Suprapubic skin (tissue), 4 donors: ENCODE results near the gene SPINK14. TPM values are rescaled to one million over a fixed set of nuclear protein-coding genes. Genes with fewer than 3 reads are reported as not detected.

Experiments
- DNase-seq, 2 donors: peaks; one replicate each; pipeline ENCODE4 v3.0.0-alpha.2; 2019; ENCODE audit warnings: low spot score in 2 of 2
- H3K27ac ChIP-seq: fragments of 200-600 bp; sonication (generic); one replicate; pipeline ENCODE4 v1.5.1; 2019
- H3K27me3 ChIP-seq: fragments of 200-600 bp; sonication (generic); one replicate; pipeline ENCODE4 v1.5.1; 2019
- H3K36me3 ChIP-seq: fragments of 200-600 bp; sonication (generic); one replicate; pipeline ENCODE4 v1.5.1; 2019
- H3K4me1 ChIP-seq: fragments of 200-600 bp; sonication (generic); one replicate; pipeline ENCODE4 v1.5.1; 2019
- H3K4me3 ChIP-seq: fragments of 200-600 bp; sonication (generic); one replicate; pipeline ENCODE4 v1.5.1; 2019; ENCODE audit warnings: mild to moderate bottlenecking
- H3K9me3 ChIP-seq: fragments of 200-600 bp; sonication (generic); one replicate; pipeline ENCODE4 v1.5.1; 2019
- EP300 ChIP-seq: sonication (generic); formaldehyde crosslinking; IDR thresholded peaks from one replicate; pipeline ENCODE4 v1.6.1; 2017; ENCODE audit warnings: antibody characterized with exemption
- POLR2A ChIP-seq, 2 donors: fragments of 450-650 bp; IDR thresholded peaks; one replicate each; pipeline ENCODE4 v1.6.1; 2017; ENCODE audit warnings: antibody characterized with exemption in 2 of 2, mild to moderate bottlenecking in 2 of 2, moderate library complexity in 2 of 2
- POLR2AphosphoS5 ChIP-seq, 3 donors: sonication (generic); formaldehyde crosslinking; IDR thresholded peaks; one replicate each; pipeline ENCODE4 v1.6.1; 2017; ENCODE audit warnings: antibody characterized with exemption in 3 of 3
- WGBS: methylation state at CpG from one replicate; pipeline ENCODE4 v1.1.5; 2018; 5-methylcytosine and 5-hydroxymethylcytosine counted together
- total RNA-seq, 4 donors: library from RNA; depleted of rRNA; stranded (reverse); fragments of >200 nt; gene quantifications; one replicate each; pipeline ENCODE4 v1.1.0, GENCODE V29; 2016
- TF ChIP-seq, protein P1 (sequence below), 2 donors: fragments of 200-600 bp in 1 of 2; fragments of 450-650 bp in 1 of 2; sonication (generic) in 1 of 2; IDR thresholded peaks; one replicate each; pipeline ENCODE4 v1.5.1; 2016 to 2019; ENCODE audit warnings: antibody characterized with exemption in 2 of 2, mild to moderate bottlenecking in 1 of 2, moderate library complexity in 1 of 2

The SPINK14 gene
- total RNA-seq, 4 donors from 2014 or later = not detected

DNA sequence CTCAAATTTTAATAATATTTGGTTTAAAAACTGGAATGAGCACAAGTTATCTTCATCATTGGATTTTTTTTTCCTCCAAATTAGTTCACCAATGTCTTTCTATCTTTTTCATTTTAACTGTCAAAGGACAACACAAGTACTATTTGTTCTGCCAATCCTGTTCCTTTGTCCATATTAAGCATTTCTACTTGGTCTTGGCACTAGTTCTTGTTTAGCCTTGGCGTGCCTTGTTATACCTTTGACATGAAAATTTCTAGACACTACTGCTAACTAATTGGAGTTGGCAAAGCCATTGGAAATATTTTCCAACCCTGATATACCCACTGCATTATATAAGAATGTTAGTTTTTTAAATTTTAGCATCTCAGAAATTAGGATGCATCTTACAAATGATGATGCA, 38.3 kb downstream of the SPINK14 start:
- Histone ChIP-seq H3K36me3 (no peaks in the 10 kb centered on the region), H3K27ac (no peak overlapping the region), H3K9me3 (no peaks in the 10 kb centered on the region), H3K4me1 (peaks cover 2% of the 10 kb centered on the region), H3K27me3 (no peaks in the 10 kb centered on the region), H3K4me3 (no peak overlapping the region)
- 45% methylated on average over 1 of the region's 1 CpG for WGBS
- no peak for DNase-seq
- no peak for TF ChIP-seq EP300
- TF ChIP-seq, protein P1, sequence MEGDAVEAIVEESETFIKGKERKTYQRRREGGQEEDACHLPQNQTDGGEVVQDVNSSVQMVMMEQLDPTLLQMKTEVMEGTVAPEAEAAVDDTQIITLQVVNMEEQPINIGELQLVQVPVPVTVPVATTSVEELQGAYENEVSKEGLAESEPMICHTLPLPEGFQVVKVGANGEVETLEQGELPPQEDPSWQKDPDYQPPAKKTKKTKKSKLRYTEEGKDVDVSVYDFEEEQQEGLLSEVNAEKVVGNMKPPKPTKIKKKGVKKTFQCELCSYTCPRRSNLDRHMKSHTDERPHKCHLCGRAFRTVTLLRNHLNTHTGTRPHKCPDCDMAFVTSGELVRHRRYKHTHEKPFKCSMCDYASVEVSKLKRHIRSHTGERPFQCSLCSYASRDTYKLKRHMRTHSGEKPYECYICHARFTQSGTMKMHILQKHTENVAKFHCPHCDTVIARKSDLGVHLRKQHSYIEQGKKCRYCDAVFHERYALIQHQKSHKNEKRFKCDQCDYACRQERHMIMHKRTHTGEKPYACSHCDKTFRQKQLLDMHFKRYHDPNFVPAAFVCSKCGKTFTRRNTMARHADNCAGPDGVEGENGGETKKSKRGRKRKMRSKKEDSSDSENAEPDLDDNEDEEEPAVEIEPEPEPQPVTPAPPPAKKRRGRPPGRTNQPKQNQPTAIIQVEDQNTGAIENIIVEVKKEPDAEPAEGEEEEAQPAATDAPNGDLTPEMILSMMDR (IDR thresholded peaks at IDR 0.05) = no peak

DNA sequence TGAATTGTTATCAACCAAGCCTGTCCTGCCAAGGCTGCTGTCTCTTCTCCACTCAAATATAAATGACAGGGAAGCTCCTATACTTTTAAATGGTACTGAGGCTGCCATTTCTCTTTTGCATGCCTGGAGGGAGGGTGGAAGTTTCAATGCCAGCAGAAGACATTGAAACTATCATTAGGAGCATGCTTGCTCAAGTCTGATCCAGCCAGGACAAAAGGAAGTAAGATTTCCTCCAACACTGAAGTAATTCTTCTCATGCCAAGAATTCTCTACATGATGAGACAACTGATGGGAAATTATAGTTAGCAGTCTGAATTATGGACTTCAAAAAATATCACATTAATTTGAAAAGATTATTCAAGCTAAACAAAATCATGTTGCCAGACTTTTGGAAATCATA, 39.9 kb downstream of the SPINK14 start:
- peaks cover 2% of the 10 kb centered on the region for H3K4me1 ChIP-seq
- H3K4me3 ChIP-seq = no peak overlapping the region
- DNase-seq = no peak
- H3K9me3 ChIP-seq = no peaks in the 10 kb centered on the region
- H3K36me3 ChIP-seq = no peaks in the 10 kb centered on the region
- H3K27ac ChIP-seq = no peak overlapping the region
- no peaks in the 10 kb centered on the region for H3K27me3 ChIP-seq
- TF ChIP-seq POLR2A (IDR thresholded peaks at IDR 0.05) (no peak), EP300 (no peak), POLR2AphosphoS5 (IDR thresholded peaks at IDR 0.05) (no peak)
- TF ChIP-seq, protein P1 (IDR thresholded peaks at IDR 0.05) = no peak

DNA sequence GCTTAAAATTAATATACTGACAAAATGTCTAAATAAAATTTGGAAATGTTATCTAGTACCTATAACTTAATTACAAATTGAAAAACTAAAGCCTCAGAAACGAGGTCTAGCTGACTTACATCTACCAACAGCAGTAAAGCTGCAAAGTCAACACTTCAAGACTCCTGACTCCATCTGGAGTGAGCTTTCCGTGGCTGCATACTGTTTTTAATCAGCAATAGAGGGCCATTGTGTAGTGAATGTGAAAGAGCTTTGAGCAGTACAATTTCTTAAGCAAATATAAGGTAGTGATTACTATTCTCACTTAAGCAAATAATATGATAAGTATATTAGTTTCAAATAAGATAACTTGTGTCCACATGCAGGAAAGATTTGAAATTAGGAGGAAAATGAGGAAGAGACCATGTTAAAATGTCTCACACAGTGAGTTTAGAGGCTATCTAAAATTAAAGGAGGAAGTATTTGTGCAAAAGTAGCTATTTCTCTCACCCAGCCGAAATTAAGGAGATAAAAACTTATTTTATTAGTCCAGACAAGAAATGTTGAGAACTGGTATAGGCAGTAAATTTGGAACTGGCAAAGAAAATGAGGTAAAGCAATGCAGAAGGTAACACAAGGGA, 40.9 kb downstream of the SPINK14 start:
- WGBS = 42% methylated on average over 3 of the region's 3 CpGs
- Histone ChIP-seq H3K4me1 (peaks cover 2% of the 10 kb centered on the region), H3K36me3 (no peaks in the 10 kb centered on the region), H3K4me3 (no peak overlapping the region), H3K27ac (no peak overlapping the region), H3K9me3 (no peaks in the 10 kb centered on the region), H3K27me3 (no peaks in the 10 kb centered on the region)
- no peak for DNase-seq
- TF ChIP-seq POLR2A (IDR thresholded peaks at IDR 0.05) (no peak), POLR2AphosphoS5 (IDR thresholded peaks at IDR 0.05) (no peak), EP300 (no peak)
- TF ChIP-seq, protein P1 (IDR thresholded peaks at IDR 0.05) = no peak

DNA sequence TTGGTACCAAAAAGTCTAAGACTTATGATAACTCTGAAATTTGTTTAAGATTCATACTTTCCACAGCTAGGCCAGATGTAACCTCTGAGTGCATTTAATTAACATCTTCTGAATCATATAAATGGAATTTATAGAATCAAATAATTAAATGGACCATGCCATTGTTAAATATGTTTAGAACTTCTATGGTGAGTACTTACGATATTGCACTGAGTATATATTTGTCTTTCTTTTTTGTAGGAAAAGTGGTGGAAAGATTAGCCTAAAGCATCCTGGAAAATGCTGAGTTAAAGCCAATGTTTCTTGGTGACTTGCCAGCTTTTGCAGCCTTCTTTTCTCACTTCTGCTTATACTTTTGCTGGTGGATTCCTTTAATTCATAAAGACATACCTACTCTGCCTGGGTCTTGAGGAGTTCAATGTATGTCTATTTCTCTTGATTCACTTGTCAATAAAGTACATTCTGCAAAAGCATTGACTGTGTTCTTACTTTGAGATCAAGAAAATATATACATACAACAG, 46.4 kb downstream of the SPINK14 start:
- TF ChIP-seq, protein P1 (IDR thresholded peaks at IDR 0.05) = no peak
- TF ChIP-seq POLR2AphosphoS5 (IDR thresholded peaks at IDR 0.05) = no peak
- TF ChIP-seq EP300 = no peak
- no peak for TF ChIP-seq POLR2A (IDR thresholded peaks at IDR 0.05)
- Histone ChIP-seq H3K36me3 (no peaks in the 10 kb centered on the region), H3K9me3 (no peaks in the 10 kb centered on the region), H3K27ac (no peak overlapping the region), H3K27me3 (no peaks in the 10 kb centered on the region), H3K4me1 (no peaks in the 10 kb centered on the region), H3K4me3 (no peak overlapping the region)
- WGBS = 63% methylated on average over 1 of the region's 1 CpG
- no peak for DNase-seq

DNA sequence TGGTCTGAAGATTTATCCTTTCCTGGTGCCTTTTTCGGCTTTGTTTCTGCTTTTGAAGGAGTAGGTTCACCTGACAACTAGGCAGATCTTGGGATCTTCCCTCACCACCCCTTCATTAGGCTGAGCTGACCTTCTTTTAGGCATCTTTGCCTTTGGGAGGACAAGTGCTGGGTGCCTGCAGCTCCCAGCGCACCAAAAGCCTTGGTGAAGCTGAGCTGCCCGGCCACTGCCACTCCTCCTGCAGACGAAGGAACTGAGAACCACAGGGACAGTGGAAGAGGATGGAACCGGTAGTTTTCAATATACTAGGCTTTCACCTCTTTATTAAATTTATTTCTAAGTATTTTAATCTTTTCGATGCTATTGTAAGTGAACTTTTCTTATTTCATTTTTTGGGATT, 53.2 kb downstream of the SPINK14 start:
- H3K27me3 ChIP-seq = no peaks in the 10 kb centered on the region
- H3K27ac ChIP-seq = no peak overlapping the region
- TF ChIP-seq, protein P1 (IDR thresholded peaks at IDR 0.05) = no peak
- no peak for TF ChIP-seq POLR2AphosphoS5 (IDR thresholded peaks at IDR 0.05)
- no peaks in the 10 kb centered on the region for H3K36me3 ChIP-seq
- no peaks in the 10 kb centered on the region for H3K9me3 ChIP-seq
- DNase-seq = no peak
- no peak overlapping the region for H3K4me3 ChIP-seq
- H3K4me1 ChIP-seq = no peaks in the 10 kb centered on the region
- 77% methylated on average over 6 of the region's 6 CpGs for WGBS
